HepG2 (cell line): ENCODE measurements around the gene CEP68. TPM values are rescaled to one million over a fixed set of nuclear protein-coding genes. Genes with fewer than 3 reads are reported as not detected.
A peak's percentile ranks its signal among the peaks of the same experiment; 100 is the strongest.

Experiments used
- ARHGAP35 ChIP-seq: sonication (generic); formaldehyde crosslinking; IDR thresholded peaks from 2 replicates; pipeline ENCODE4 v1.9.0; 2022; ENCODE audit warnings: mild to moderate bottlenecking, inconsistent platforms, moderate library complexity, missing genetic modification reagents, borderline replicate concordance
- ATF3 ChIP-seq: sonication (generic); formaldehyde crosslinking; IDR thresholded peaks from 2 replicates; pipeline ENCODE4 v1.4.0; 2020; ENCODE audit warnings: missing genetic modification reagents
- GATAD1 ChIP-seq: IDR thresholded peaks from 2 replicates; pipeline ENCODE4 v1.6.1; 2016; ENCODE audit warnings: missing genetic modification reagents, missing compliant biosample characterization
- MTF1 ChIP-seq: sonication (generic); formaldehyde crosslinking; IDR thresholded peaks from 2 replicates; pipeline ENCODE4 v1.5.0; 2020; ENCODE audit warnings: missing genetic modification reagents
- REXO4 ChIP-seq: sonication (generic); formaldehyde crosslinking; IDR thresholded peaks from 2 replicates; pipeline ENCODE4 v1.8.0; 2022; ENCODE audit warnings: missing genetic modification reagents, mild to moderate bottlenecking, borderline replicate concordance
- SKI ChIP-seq: fragments of 450-650 bp; IDR thresholded peaks from one replicate; pipeline ENCODE4 v1.6.1; 2018; ENCODE audit warnings: mild to moderate bottlenecking; ENCODE audit not compliant: partially characterized antibody
- SSRP1 ChIP-seq: IDR thresholded peaks from 2 replicates; pipeline ENCODE4 v1.6.1; 2016; ENCODE audit warnings: control low read depth
- STAT6 ChIP-seq: sonication (generic); formaldehyde crosslinking; IDR thresholded peaks from 2 replicates; pipeline ENCODE4 v1.4.0; 2020; ENCODE audit warnings: missing genetic modification reagents, mild to moderate bottlenecking, borderline replicate concordance
- TERF1 ChIP-seq: sonication (generic); formaldehyde crosslinking; IDR thresholded peaks from 2 replicates; pipeline ENCODE4 v1.8.0; 2022; ENCODE audit warnings: mild to moderate bottlenecking, missing genetic modification reagents, moderate library complexity
- TRAFD1 ChIP-seq: sonication (generic); formaldehyde crosslinking; IDR thresholded peaks from 2 replicates; pipeline ENCODE4 v1.5.1; 2020; ENCODE audit warnings: missing genetic modification reagents, mild to moderate bottlenecking, borderline replicate concordance
- U2AF1 ChIP-seq: fragments of 200-400 bp; formaldehyde crosslinking; optimal IDR thresholded peaks from 2 replicates; pipeline ENCODE3; 2017; ENCODE audit warnings: mild to moderate bottlenecking, low read depth, low read length
- ZBTB2 ChIP-seq: sonication (generic); formaldehyde crosslinking; IDR thresholded peaks from 2 replicates; pipeline ENCODE4 v1.8.0; 2022; ENCODE audit warnings: low read depth, missing genetic modification reagents
- ZHX1 ChIP-seq: sonication (generic); formaldehyde crosslinking; IDR thresholded peaks from 2 replicates; pipeline ENCODE4 v1.8.1; 2022; ENCODE audit warnings: low read depth, mild to moderate bottlenecking, missing genetic modification reagents
- ZNF224 ChIP-seq: sonication (generic); formaldehyde crosslinking; IDR thresholded peaks from 2 replicates; pipeline ENCODE4 v1.5.0; 2020; ENCODE audit warnings: mild to moderate bottlenecking, missing genetic modification reagents
- polyA plus RNA-seq, 8 experiments: library from polyadenylated mRNA; depleted of rRNA in 3 of 8; stranded (reverse) in 7 of 8; unstranded in 1 of 8; fragments of >200 nt; fragmentation: Illumina TruSeq in 4 of 8; extraction: Trizol in 4 of 8; gene quantifications; 2 replicates each; pipeline versions ENCODE4 v1.2.1 to v1.2.3, GENCODE V29; 2011 to 2016; ENCODE audit warnings: low read depth in 4 of 8, missing spikeins in 1 of 8, mixed read lengths in 1 of 8; ENCODE audit not compliant: insufficient read depth in 1 of 8
- total RNA-seq, 5 experiments: library from RNA; depleted of rRNA; stranded (reverse); fragments of >200 nt; fragmentation: Illumina TruSeq; extraction: Trizol; gene quantifications; 2 replicates each; pipeline ENCODE4 v1.2.3, GENCODE V29; 2016; ENCODE audit warnings: low read depth in 1 of 5
- TF ChIP-seq, protein P1 (sequence below): sonication (generic); formaldehyde crosslinking; IDR thresholded peaks from 2 replicates; pipeline ENCODE4 v1.4.0; 2020; ENCODE audit warnings: mild to moderate bottlenecking, missing genetic modification reagents

CEP68 gene
- total and polyA plus RNA-seq, 2 of the 13 experiments (the other 11 are each of a cell fraction or from before 2014, with no cell fraction given) = 5.7 to 9.3 TPM

GRCh38 chr2:65055422-65056214 is 598 bp upstream of the CEP68 start (continued):
- TF ChIP-seq, protein P1, sequence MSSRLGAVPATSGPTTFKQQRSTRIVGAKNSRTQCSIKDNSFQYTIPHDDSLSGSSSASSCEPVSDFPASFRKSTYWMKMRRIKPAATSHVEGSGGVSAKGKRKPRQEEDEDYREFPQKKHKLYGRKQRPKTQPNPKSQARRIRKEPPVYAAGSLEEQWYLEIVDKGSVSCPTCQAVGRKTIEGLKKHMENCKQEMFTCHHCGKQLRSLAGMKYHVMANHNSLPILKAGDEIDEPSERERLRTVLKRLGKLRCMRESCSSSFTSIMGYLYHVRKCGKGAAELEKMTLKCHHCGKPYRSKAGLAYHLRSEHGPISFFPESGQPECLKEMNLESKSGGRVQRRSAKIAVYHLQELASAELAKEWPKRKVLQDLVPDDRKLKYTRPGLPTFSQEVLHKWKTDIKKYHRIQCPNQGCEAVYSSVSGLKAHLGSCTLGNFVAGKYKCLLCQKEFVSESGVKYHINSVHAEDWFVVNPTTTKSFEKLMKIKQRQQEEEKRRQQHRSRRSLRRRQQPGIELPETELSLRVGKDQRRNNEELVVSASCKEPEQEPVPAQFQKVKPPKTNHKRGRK (CRISPR knock-in tag) = no peak
- 0 out of 2 replicates have a peak, but pooled peaks have one; percentile 31 for TF ChIP-seq SSRP1 (CRISPR knock-in tag)
- TF ChIP-seq U2AF1 = no peak
- no peak; the same call in 1 of the 2 replicates for TF ChIP-seq STAT6
- no peak for TF ChIP-seq MTF1 (CRISPR knock-in tag)
- TF ChIP-seq GATAD1 = peak; percentile 63
- TF ChIP-seq ZNF224 = peak; percentile 77; the same call in 1 of the 2 replicates
- TF ChIP-seq ZBTB2 (CRISPR knock-in tag) = peak; percentile 78; the same call in 1 of the 2 replicates
- no peak; the same call in 1 of the 2 replicates for TF ChIP-seq TERF1 (CRISPR knock-in tag)
- peak; percentile 73 for TF ChIP-seq SKI
- TF ChIP-seq REXO4 (CRISPR knock-in tag) = no peak
- no peak; the same call in 1 of the 2 replicates for TF ChIP-seq TRAFD1 (CRISPR knock-in tag)
- no peak for TF ChIP-seq ARHGAP35 (CRISPR knock-in tag)
- TF ChIP-seq ATF3 (CRISPR knock-in tag) = no peak
- no peak for TF ChIP-seq ZHX1 (CRISPR knock-in tag)
